Activated CD4-positive, alpha-beta T cell treated with anti-CD3 and anti-CD28 coated beads for 4 hours (primary cell): ENCODE data around the gene PCDHB6.
"Not testable (repeated sequence)": the region's sequence is repeated elsewhere in the genome, so short reads cannot be mapped to it uniquely, and the experiment has no call there.

Experiments used
- DNase-seq, 2 donors: peaks; one replicate each; pipeline ENCODE4 v3.0.0-alpha.2; 2020

The PCDHB6 gene

DNA sequence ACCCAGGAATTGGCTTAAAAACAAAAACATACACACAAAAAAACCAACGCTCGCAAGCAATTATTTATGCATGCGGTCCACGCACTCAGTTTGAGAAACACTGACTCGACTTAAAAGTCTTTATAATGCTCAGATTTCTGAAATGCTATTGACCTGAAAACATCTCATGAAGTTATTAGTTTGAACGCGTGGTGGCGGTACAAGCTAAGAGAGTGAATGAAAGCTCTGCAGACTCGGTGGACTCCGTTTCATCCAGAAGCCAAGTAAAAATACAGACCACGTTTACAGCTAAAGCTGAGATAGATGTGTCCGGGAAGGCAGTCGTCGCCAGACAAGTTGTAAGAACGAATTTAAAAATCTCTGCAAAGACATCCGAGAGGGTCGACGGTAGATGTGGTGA is at the start of gene PCDHB6:
PCDHB6 (plus strand) TSS at position 246 of the 400 bp plus-strand sequence. CDS start 201 bp downstream, outside the sequence.
- no peak for DNase-seq

DNA sequence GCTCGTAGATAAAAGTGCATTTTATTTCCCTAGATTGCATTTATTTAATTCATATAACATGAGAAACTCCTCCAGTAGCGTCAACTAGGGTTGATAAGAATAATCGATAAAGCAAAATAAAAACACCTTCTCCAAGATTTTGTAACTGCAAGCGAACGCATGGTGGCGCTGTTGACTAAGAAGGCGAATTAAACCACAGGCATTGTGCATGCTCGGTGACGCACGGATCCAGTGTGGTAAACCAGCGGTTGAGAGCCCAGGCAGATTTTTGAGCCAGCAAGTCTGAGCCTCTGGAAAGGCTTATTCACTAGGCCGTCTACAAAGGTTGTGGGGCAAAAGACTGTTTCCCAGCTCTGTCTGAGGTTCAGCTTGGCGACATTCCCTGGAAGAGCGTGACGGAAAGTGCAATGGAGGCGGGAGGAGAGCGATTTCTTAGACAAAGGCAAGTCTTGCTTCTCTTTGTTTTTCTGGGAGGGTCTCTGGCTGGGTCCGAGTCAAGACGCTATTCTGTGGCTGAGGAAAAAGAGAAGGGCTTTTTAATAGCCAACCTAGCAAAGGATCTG is 49.5 kb upstream of the PCDHB6 start, which contains the start of gene PCDHB3:
PCDHB3 (plus strand) TSS at position 231 of the 563 bp plus-strand sequence; CDS start at position 408, 177 bp downstream.
- no peak for DNase-seq

DNA sequence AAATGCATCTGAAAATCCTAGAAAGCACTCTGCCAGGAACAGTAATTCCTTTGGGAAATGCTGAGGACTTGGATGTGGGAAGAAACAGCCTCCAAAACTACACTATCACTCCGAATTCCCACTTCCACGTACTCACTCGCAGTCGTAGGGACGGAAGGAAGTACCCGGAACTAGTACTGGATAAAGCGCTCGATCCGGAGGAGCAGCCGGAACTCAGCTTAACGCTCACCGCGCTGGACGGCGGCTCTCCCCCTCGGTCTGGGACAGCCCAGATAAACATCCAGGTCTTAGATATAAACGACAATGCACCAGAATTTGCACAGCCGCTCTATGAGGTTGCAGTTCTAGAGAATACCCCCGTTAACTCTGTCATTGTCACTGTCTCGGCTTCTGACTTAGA is 48.8 kb upstream of the PCDHB6 start:
- no peak for DNase-seq

DNA sequence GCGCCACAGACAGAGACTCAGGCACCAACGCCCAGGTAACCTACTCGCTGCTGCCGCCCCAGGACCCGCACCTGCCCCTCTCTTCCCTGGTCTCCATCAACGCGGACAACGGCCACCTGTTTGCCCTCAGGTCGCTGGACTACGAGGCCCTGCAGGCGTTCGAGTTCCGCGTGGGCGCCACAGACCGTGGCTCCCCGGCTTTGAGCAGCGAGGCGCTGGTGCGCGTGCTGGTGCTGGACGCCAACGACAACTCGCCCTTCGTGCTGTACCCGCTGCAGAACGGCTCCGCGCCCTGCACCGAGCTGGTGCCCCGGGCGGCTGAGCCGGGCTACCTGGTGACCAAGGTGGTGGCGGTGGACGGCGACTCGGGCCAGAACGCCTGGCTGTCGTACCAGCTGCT is 47.8 kb upstream of the PCDHB6 start:
- not testable (repeated sequence) for DNase-seq

DNA sequence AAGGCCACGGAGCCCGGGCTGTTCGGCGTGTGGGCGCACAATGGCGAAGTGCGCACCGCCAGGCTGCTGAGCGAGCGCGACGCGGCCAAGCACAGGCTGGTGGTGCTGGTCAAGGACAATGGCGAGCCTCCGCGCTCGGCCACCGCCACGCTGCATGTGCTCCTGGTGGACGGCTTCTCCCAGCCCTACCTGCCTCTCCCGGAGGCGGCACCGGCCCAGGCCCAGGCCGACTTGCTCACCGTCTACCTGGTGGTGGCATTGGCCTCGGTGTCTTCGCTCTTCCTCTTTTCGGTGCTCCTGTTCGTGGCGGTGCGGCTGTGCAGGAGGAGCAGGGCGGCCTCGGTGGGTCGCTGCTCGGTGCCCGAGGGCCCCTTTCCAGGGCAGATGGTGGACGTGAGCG is 47.4 kb upstream of the PCDHB6 start:
- not testable (repeated sequence) for DNase-seq

DNA sequence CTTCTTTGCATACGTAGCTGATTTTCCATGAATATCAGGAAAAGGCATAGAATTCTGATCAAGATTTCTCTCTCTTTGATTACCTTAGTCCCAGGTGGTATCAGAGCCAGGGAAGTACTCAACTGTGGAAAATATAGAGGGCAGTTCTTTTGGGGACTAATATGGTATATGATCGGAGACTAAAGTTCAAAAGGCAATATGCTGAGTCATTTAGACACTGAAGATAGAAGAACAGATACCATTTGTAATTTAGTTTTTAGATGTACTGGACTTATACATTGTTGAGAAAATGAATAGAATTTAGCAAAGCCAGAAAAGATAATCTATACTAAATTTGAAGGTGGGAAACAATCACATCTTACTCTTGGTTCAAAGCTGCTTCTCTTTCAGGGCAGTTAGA is 44.5 kb upstream of the PCDHB6 start:
- DNase-seq = no peak

DNA sequence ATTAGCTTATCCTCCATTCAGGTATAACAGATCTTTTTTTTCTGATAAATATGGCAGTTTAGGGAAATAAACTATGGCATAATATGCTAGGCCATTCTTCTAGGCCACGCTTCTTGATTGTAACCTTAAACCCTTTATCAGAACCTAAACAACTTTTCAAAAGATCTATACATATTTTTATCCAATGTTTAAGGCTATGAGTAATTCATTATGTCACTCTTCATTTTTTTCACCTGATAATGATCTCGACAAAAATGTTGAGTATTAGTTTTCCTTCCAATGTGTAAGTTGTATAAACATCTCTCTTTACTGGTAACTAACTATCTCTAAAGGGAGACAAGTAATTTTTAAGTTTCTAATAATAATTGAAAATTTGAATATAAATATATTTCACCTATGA is 30.6 kb upstream of the PCDHB6 start:
- no peak for DNase-seq

DNA sequence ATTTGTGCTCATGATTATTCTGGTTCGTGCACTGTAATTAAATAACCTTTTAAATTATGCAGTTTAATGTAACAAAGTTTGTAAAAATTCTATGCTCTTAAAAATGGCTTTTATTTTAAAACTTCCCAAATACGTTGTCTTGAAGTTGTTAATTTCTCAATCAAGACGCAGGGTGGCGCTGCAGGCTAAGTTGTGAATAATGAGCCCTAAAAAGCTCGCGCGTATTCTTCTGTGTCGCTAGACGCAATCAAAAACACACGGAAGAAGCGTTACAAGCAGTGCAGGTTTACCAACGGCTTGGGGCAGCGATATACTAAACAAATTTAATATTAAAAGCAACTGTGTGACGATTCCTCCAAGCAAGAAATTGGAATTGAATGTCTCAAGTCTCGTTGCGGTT is 28.3 kb upstream of the PCDHB6 start, which contains the start of gene PCDHB4:
PCDHB4 (plus strand) TSS at position 256 of the 400 bp plus-strand sequence. CDS start 181 bp downstream, outside the sequence.
- DNase-seq = no peak

DNA sequence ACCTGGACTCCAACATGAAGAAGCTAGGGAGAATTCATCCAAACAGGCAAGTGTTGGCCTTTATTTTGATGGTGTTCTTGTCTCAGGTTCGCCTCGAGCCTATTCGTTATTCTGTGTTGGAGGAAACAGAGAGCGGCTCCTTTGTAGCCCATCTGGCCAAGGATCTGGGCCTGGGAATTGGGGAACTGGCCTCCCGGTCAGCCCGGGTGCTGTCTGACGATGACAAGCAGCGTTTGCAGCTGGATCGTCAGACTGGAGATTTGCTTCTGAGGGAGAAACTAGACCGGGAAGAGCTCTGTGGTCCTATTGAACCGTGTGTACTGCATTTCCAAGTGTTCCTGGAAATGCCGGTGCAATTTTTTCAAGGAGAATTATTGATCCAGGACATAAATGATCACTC is 27.9 kb upstream of the PCDHB6 start:
- DNase-seq = no peak

DNA sequence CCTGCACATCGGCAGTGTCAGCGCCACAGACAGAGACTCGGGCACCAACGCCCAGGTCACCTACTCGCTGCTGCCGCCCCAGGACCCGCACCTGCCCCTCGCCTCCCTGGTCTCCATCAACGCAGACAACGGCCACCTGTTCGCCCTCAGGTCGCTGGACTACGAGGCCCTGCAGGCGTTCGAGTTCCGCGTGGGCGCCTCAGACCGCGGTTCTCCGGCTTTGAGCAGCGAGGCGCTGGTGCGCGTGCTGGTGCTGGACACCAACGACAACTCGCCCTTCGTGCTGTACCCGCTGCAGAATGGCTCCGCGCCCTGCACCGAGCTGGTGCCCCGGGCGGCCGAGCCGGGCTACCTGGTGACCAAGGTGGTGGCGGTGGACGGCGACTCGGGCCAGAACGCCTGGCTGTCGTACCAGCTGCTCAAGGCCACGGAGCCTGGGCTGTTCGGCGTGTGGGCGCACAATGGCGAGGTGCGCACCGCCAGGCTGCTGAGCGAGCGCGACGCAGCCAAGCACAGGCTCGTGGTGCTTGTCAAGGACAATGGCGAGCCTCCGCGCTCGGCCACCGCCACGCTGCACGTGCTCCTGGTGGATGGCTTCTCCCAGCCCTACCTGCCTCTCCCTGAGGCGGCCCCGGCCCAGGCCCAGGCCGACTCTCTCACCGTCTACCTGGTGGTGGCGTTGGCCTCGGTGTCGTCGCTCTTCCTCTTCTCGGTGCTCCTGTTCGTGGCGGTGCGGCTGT is 26.3 kb upstream of the PCDHB6 start:
- not testable (repeated sequence) for DNase-seq

DNA sequence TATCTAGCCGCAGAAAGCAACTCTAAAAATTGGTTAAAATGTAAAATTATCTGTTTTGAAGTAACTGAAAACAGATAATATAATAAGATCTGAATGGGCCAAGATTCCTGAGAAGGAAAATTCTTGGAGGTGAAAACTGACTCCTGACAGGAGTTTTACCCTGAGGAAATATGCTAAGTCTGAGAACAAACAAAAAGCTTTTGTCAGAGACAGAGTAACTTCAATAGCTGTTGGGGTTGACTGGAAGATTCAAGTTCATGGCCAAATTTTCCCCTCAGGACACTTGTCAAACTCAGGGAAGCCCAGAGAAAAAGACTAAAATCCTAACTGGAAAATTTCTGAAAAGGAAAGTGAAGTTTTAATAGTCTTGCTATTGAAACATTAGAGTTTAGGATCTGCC is 22.6 kb upstream of the PCDHB6 start:
- no peak for DNase-seq

DNA sequence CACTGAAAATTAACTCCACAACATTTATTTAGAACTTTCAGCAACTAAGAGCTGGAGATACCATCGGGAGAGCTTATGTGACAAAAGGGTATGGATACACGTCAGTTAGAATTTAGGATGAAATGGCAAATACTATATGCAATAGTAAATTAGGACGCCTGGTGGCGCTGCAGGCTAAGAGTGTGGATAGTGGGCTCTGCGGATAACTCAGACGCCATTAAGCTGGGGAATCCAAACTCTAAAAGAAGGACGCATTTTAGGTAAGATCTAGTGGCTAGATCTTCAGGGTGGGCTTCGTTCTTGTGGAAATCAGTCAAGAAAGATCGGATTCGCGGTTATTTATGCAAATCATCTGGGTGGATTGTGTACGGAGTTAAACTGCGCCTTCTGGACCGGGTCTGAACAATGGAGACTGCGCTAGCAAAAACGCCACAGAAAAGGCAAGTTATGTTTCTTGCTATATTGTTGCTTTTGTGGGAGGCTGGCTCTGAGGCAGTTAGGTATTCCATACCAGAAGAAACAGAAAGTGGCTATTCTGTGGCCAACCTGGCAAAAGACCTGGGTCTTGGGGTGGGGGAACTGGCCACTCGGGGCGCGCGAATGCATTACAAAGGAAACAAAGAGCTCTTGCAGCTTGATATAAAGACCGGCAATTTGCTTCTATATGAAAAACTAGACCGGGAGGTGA is 14.7 kb upstream of the PCDHB6 start, which contains the start of gene PCDHB5:
PCDHB5 (plus strand) TSS at position 177 of the 688 bp plus-strand sequence; CDS start at position 406, 229 bp downstream.
- DNase-seq = no peak

DNA sequence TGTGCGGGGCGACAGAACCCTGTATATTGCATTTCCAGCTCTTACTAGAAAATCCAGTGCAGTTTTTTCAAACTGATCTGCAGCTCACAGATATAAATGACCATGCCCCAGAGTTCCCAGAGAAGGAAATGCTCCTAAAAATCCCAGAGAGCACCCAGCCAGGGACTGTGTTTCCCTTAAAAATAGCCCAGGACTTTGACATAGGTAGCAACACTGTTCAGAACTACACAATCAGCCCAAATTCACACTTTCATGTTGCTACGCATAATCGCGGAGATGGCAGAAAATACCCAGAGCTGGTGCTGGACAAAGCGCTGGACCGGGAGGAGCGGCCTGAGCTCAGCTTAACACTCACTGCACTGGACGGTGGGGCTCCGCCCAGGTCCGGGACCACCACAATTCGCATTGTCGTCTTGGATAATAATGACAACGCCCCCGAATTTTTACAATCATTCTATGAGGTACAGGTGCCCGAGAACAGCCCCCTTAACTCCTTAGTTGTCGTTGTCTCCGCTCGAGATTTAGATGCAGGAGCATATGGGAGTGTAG is 14.1 kb upstream of the PCDHB6 start:
- DNase-seq = no peak

DNA sequence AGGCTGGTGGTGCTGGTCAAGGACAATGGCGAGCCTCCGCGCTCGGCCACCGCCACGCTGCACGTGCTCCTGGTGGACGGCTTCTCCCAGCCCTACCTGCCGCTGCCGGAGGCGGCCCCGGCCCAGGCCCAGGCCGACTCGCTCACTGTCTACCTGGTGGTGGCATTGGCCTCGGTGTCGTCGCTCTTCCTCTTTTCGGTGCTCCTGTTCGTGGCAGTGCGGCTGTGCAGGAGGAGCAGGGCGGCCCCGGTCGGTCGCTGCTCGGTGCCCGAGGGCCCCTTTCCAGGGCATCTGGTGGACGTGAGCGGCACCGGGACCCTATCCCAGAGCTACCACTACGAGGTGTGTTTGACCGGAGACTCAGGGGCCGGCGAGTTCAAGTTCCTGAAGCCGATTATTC is 12.5 kb upstream of the PCDHB6 start:
- DNase-seq = not testable (repeated sequence)

DNA sequence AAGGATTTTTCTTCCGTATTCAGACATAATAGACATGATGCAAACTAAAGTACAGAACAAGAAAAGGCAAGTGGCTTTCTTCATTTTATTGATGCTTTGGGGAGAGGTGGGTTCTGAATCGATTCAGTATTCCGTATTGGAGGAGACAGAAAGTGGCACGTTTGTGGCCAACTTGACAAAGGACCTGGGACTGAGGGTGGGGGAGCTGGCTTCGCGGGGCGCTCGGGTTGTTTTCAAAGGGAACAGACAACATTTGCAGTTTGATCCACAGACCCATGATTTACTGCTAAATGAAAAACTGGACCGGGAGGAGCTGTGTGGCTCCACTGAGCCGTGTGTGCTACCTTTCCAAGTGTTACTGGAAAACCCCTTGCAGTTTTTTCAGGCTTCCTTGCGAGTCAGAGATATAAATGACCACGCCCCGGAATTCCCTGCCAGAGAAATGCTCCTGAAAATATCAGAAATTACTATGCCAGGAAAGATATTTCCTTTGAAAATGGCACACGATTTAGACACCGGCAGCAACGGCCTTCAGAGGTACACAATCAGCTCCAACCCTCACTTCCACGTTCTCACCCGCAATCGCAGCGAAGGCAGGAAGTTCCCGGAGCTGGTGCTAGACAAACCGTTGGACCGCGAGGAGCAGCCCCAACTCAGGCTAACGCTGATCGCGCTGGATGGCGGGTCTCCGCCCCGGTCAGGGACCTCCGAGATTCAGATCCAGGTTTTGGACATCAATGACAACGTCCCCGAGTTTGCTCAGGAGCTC is 551 bp downstream of the PCDHB6 start:
- no peak for DNase-seq

DNA sequence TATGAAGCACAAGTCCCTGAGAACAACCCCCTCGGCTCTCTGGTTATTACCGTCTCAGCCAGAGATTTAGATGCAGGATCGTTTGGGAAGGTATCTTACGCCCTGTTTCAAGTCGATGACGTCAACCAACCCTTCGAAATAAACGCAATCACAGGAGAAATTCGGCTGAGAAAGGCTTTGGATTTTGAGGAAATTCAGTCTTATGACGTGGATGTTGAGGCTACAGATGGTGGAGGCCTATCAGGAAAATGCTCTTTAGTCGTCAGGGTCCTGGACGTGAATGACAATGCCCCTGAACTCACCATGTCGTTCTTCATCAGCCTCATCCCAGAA is 1.1 kb downstream of the PCDHB6 start:
- DNase-seq = no peak

DNA sequence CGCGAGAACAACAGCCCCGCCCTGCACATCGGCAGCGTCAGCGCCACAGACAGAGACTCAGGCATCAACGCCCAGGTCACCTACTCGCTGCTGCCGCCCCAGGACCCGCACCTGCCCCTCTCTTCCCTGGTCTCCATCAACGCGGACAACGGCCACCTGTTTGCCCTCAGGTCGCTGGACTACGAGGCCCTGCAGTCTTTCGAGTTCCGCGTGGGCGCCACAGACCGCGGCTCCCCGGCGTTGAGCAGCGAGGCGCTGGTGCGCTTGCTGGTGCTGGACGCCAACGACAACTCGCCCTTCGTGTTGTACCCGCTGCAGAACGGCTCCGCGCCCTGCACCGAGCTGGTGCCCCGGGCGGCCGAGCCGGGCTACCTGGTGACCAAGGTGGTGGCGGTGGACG is 1.8 kb downstream of the PCDHB6 start:
- DNase-seq = not testable (repeated sequence)

DNA sequence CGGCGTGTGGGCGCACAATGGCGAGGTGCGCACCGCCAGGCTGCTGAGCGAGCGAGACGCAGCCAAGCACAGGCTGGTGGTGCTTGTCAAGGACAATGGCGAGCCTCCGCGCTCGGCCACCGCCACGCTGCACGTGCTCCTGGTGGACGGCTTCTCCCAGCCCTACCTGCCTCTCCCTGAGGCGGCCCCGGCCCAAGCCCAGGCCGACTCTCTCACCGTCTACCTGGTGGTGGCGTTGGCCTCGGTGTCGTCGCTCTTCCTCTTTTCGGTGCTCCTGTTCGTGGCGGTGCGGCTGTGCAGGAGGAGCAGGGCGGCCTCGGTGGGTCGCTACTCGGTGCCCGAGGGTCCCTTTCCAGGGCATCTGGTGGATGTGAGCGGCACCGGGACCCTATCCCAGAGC is 2.2 kb downstream of the PCDHB6 start:
- DNase-seq = not testable (repeated sequence)

DNA sequence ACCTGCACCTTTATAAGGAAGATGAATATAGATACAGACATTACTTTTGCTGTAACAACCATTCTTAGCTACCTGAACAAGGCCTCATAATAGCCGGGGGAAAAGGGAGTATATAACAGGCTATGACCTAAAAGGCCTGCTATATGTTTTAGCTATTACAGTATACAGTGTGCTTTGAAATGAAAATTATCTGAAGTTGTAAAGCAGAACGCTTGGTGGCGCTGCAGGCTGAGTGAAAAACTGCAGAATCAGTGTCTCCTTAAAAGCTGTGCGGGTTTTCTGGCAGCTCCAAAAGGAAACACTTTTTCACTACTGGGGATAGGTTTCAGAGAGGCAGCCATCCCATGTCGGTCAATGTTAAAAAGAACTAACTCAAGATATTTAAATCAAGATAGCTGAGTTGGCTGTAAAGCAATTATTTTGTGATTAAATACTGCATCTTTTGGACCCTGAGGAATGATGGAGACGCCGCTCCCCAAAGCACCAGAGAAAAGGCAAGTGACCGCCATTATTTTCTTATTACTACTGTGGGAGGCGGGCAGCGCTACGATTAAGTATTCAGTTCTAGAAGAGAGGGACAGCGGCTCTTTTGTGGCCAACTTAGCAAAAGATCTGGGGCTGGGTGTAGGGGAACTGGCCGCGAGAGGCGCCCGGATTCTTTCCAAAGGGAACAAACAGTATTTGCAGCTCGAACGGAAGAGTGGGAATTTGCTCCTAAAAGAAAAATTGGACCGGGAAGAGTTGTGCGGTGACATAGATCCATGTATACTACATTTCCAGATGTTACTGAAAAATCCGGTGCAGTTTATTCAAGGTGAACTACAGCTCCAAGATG is 5.9 kb downstream of the PCDHB6 start:
- no peak for DNase-seq

DNA sequence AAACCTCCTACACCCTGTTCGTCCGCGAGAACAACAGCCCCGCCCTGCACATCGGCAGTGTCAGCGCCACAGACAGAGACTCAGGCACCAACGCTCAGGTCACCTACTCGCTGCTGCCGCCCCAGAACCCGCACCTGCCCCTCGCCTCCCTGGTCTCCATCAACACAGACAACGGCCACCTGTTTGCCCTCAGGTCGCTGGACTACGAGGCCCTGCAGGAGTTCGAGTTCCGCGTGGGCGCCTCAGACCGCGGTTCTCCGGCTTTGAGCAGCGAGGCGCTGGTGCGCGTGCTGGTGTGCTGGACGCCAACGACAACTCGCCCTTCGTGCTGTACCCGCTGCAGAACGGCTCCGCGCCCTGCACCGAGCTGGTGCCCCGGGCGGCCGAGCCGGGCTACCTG is 7.5 kb downstream of the PCDHB6 start:
- DNase-seq = not testable (repeated sequence)

DNA sequence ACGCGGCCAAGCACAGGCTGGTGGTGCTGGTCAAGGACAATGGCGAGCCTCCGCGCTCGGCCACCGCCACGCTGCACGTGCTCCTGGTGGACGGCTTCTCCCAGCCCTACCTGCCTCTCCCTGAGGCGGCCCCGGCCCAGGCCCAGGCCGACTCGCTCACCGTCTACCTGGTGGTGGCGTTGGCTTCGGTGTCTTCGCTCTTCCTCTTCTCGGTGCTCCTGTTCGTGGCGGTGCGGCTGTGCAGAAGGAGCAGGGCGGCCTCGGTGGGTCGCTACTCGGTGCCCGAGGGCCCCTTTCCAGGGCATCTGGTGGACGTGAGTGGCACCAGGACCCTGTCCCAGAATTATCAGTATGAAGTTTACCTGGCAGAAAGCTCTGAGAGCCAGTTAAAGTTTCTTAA is 8.0 kb downstream of the PCDHB6 start:
- DNase-seq = not testable (repeated sequence)
